GM21367 (cell line): ENCODE results near the gene CDK12.

Experiments
- ATAC-seq: cut with Tn5 transposase; IDR thresholded peaks from one replicate; pipeline ENCODE4 v1.9.1; 2021; ENCODE audit not compliant: unreplicated experiment

CDK12 gene

GRCh38 chr17:39581071-39581758 is 119.9 kb downstream of the CDK12 start:
- no peak for ATAC-seq

DNA sequence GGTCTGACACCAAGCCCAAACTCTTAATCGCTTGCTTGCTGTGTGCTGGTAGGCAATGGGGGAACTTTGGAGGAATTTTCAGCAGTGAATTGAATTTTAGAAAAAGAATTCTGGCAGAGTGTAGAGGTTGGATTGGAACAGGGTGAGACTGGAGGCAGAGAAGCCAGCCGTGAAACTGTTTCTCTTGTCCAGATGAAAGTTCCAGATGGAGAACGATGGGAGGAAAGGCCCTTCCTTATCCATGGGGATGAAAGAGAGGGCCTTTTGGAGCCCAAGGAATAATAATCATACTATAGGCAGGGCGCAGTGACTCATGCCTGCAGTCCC is 120.4 kb downstream of the CDK12 start:
- no peak for ATAC-seq

GRCh38 chr17:39582658-39583057 is 121.4 kb downstream of the CDK12 start:
- no peak for ATAC-seq
